Bronchial epithelial cell (primary cell): ENCODE measurements around the gene TTLL11. TPM values are rescaled to one million over a fixed set of nuclear protein-coding genes. Genes with fewer than 3 reads are reported as not detected.

Experiments
- DNase-seq: peaks from one replicate; pipeline ENCODE4 v3.0.0-alpha.2; 2010; ENCODE audit warnings: low read depth
- FAIRE-seq: peaks from 2 replicates; lab custom pipeline; 2011; peaks lifted over from hg19 to GRCh38; lab: Jason Lieb, UNC
- H3K27me3 ChIP-seq: 2 replicates; pipeline ENCODE4 v1.5.1; 2011; ENCODE audit warnings: low read length; ENCODE audit not compliant: control insufficient read depth, insufficient read depth
- H3K36me3 ChIP-seq: 2 replicates; pipeline ENCODE4 v1.5.1; 2011; ENCODE audit warnings: low read length; ENCODE audit not compliant: control insufficient read depth, insufficient read depth
- H3K4me3 ChIP-seq: 2 replicates; pipeline ENCODE4 v1.5.1; 2011; ENCODE audit warnings: mild to moderate bottlenecking, low read depth, low read length, control low read depth
- CTCF ChIP-seq: IDR thresholded peaks from 2 replicates; pipeline ENCODE4 v1.5.1; 2011; ENCODE audit warnings: mild to moderate bottlenecking, moderate library complexity, low read length, control low read depth, inconsistent platforms; ENCODE audit not compliant: insufficient read depth, severe bottlenecking
- total RNA-seq: library from RNA; depleted of rRNA; stranded (reverse); fragments of >200 nt; gene quantifications from 2 replicates; pipeline ENCODE4 v1.2.1, GENCODE V29; 2014

Gene TTLL11
- total RNA-seq, 1 donor from 2014 or later: 1.8 TPM

- Histone ChIP-seq H3K36me3 (no peaks in the 10 kb centered on the region), H3K4me3 (no peak overlapping the region), H3K27me3 (no peaks in the 10 kb centered on the region)
- DNase-seq: peak; percentile 25
- TF ChIP-seq CTCF: no peak
- FAIRE-seq: no peak
Observed at GRCh38 chr9:122131401-122132001, 38.4 kb upstream of the TTLL11 start.

- no peak for TF ChIP-seq CTCF
- DNase-seq (no peak), FAIRE-seq (no peak)
- Histone ChIP-seq H3K27me3 (no peaks in the 10 kb centered on the region), H3K4me3 (no peak overlapping the region), H3K36me3 (no peaks in the 10 kb centered on the region)
Observed at GRCh38 chr9:122130837-122131236, 37.7 kb upstream of the TTLL11 start.

- FAIRE-seq (no peak), DNase-seq (no peak)
- no peak for TF ChIP-seq CTCF
- H3K4me3 ChIP-seq: no peak overlapping the region
- H3K36me3 ChIP-seq: no peaks in the 10 kb centered on the region
- H3K27me3 ChIP-seq: no peaks in the 10 kb centered on the region
Observed at GRCh38 chr9:122129969-122130368, 36.9 kb upstream of the TTLL11 start.

GRCh38 chr9:122128969-122129343 lies 35.8 kb upstream of the TTLL11 start:
- no peak for DNase-seq
- no peak overlapping the region for H3K4me3 ChIP-seq
- no peaks in the 10 kb centered on the region for H3K27me3 ChIP-seq
- TF ChIP-seq CTCF: no peak
- no peaks in the 10 kb centered on the region for H3K36me3 ChIP-seq
- FAIRE-seq: no peak

GRCh38 chr9:122128007-122128968 lies 35.2 kb upstream of the TTLL11 start:
- H3K36me3 ChIP-seq: no peaks in the 10 kb centered on the region
- no peaks in the 10 kb centered on the region for H3K27me3 ChIP-seq
- TF ChIP-seq CTCF: no peak
- DNase-seq (no peak), FAIRE-seq (no peak)
- no peak overlapping the region for H3K4me3 ChIP-seq
